Prostate gland (tissue), 2 donors: Measurements from ENCODE around the gene USP32.

ENCODE experiments used
- CTCF ChIP-seq, 4 experiments: fragments of 200-600 bp in 2 of 4; fragments of 450-650 bp in 2 of 4; sonication (generic) in 2 of 4; IDR thresholded peaks; 1 replicate in 3 of 4; 2 replicates in 1 of 4; pipeline ENCODE4 v1.5.1; 2016 to 2019; ENCODE audit warnings: antibody characterized with exemption in 4 of 4, mild to moderate bottlenecking in 2 of 4, moderate library complexity in 2 of 4
- POLR2A ChIP-seq: fragments of 450-650 bp; IDR thresholded peaks from one replicate; pipeline ENCODE4 v1.6.1; 2016; ENCODE audit warnings: antibody characterized with exemption, mild to moderate bottlenecking

GRCh38 chr17:60352569-60352968 is 39.4 kb downstream of the USP32 start:
- no peak for TF ChIP-seq CTCF (IDR thresholded peaks at IDR 0.05)
- no peak for TF ChIP-seq POLR2A
